NT2/D1 (cell line): ENCODE data around the gene METTL9.

Experiments
- SUZ12 ChIP-seq: IDR thresholded peaks from 2 replicates; pipeline ENCODE4 v1.6.1; 2011; ENCODE audit not compliant: insufficient read length, insufficient read depth; ENCODE audit errors: extremely low read depth
- YY1 ChIP-seq: IDR thresholded peaks from 2 replicates; pipeline ENCODE4 v1.6.1; 2011; ENCODE audit not compliant: insufficient read length, insufficient read depth
- ZNF274 ChIP-seq: IDR thresholded peaks from 2 replicates; pipeline ENCODE4 v1.6.1; 2011; ENCODE audit warnings: mild to moderate bottlenecking, low read depth, low read length

- TF ChIP-seq YY1: no peak
- no peak for TF ChIP-seq SUZ12
- TF ChIP-seq ZNF274: no peak
Measured at GRCh38 chr16:21666772-21667171, 67.4 kb downstream of the METTL9 start.
